DMS 273 (cell line): ENCODE results near the gene MYO3B.
"Not testable (repeated sequence)": the region's sequence is repeated elsewhere in the genome, so short reads cannot be mapped to it uniquely, and the experiment has no call there.

ENCODE experiments used
- DNase-seq: peaks from one replicate; lab custom pipeline; 2025; ENCODE audit not compliant: unreplicated experiment; lab: John Stamatoyannopoulos, UW

The MYO3B gene

DNA sequence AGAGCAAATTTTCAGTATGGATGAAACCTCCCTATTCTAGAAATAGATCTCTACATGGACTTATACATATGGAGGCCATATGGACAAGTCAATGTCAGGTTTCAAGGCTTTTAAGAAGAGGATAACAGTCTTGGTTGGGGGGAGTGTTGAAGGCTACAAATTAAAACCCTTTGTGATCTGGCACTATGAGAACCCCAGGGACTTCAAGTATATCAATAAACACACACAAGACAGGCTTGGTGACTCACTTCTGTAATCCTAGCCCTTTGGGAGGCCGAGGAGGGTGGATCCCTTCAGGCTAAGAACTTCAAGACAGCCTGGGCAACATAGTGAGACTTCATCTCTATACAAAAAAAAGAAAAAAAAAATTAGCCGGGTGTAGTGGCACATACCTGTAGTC, 410.0 kb downstream of the MYO3B start:
- DNase-seq = peak; percentile 9

- DNase-seq = no peak
Observed at GRCh38 chr2:170588729-170589128, 410.8 kb downstream of the MYO3B start.

GRCh38 chr2:170596576-170596975, 418.6 kb downstream of the MYO3B start:
- DNase-seq = no peak

DNA sequence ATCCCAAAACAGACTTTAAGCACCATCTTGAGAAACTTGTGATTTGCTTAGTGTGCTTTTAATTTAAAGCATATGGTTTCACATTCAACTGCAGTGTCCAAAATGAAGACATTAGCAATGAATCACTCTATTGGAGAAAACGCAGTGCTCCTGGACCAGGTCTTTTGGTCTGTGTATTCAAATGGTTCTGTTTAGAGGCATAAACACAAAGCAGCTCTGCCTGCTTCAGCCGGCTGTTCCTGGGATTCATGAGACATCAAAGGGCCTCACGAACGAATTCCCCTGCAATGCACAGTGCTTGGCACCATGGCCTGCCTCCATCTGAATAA, 420.1 kb downstream of the MYO3B start:
- no peak for DNase-seq

- DNase-seq = no peak
Observed at GRCh38 chr2:170601489-170601888, 423.5 kb downstream of the MYO3B start.

GRCh38 chr2:170605862-170606261, 427.9 kb downstream of the MYO3B start:
- no peak for DNase-seq

DNA sequence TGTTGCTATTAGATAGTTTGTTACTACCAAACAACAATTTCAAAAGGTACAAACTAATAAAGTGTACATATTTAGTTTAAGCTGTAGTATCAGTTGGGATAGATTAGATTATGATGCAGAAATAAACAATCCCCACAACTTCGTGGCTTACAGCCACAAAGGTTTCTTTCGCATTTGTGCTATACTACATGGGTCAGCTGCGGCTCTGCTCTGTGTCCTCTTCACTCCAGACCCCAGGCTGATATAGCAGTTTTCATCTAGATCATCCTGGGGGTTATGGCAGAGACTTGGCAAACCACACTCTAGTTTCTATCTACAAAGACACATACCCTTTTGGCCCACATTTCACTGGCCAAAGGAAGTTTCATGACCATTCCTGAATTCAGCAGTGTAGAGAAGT, 429.2 kb downstream of the MYO3B start:
- DNase-seq = no peak

GRCh38 chr2:170610615-170611014, 432.7 kb downstream of the MYO3B start:
- no peak for DNase-seq

DNA sequence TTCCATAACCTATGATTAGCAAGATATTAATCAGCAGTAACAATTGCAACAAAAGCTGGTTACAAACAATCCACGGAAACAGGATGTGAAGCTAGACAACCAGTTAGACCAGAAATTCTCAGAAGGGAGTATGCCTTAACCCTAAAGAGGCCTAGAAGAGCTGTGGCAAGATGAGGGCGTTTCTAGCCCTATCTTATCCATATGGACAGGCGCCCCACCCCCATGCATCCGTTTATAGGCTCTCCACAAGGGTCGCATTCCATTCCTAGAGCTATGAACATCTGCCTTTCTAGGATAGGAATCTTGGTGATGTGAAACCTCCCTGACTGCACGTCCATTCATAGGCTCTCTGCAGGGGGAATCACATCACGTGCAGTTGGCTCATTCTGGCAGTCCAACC, 441.0 kb downstream of the MYO3B start:
- not testable (repeated sequence) for DNase-seq

DNA sequence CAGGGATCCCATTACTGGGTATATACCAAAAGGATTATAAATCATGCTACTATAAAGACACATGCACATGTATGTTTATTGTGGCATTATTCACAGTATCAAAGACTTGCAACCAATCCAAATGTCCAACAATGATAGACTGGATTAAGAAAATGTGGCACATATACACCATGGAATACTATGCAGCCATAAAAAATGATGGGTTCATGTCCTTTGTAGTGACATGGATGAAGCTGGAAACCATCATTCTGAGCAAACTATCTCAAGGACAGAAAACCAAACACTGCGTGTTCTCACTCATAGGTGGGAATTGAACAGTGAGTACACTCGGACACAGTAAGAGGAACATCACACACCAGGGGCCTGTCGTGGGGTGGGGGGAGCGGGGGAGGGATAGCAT, 457.1 kb downstream of the MYO3B start:
- DNase-seq = not testable (repeated sequence)

DNA sequence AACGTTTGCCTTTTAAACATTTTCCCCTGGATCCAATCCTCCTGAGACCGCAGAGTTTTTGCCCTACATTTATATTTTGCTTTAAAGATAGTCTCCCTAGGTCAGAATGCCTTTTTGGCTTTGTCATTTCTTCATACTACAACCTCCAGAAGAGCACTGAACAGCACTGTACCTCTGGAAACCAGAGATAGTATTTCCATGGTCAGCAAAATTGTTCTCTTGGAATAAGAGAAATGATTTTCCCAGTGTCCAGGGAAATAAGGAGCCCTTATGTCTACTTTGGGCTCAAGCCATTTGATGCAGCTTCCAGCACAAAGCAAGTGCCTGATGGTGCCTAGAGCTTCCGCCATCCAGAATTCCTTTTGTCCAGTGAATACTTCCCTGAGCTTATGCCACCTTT, 461.7 kb downstream of the MYO3B start:
- no peak for DNase-seq

GRCh38 chr2:170641961-170642360, 464.0 kb downstream of the MYO3B start:
- no peak for DNase-seq

DNA sequence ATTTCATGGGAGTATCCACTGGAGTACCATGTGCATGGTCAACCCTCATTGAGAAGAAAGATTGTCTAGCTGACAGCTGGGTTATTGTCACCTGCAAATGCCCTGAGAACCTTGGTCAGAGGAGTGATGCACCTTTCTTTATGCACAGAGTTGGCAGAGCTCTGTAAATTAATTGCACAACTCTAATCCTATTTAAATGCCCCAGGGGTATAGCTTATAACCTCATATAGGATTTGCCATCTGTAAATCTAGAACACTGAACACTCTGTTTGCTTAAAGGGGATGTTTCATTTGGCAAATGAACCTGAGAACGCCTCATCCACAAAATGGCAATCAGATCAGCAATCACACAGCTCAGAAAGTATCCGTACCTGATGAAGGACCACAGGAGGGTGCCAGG, 465.4 kb downstream of the MYO3B start:
- DNase-seq = no peak

GRCh38 chr2:170647741-170648436, 469.9 kb downstream of the MYO3B start:
- DNase-seq = no peak

- no peak for DNase-seq
Observed at GRCh38 chr2:170651624-170652325, 473.8 kb downstream of the MYO3B start.

- DNase-seq = no peak
Observed at GRCh38 chr2:170652637-170653417, 474.9 kb downstream of the MYO3B start.

- DNase-seq = no peak
Observed at GRCh38 chr2:170656669-170657068, 478.7 kb downstream of the MYO3B start.

GRCh38 chr2:170660409-170660808, 482.5 kb downstream of the MYO3B start:
- DNase-seq = peak; percentile 90

GRCh38 chr2:170665743-170666142, 487.8 kb downstream of the MYO3B start:
- DNase-seq = no peak

GRCh38 chr2:170669909-170670308, 492.0 kb downstream of the MYO3B start:
- no peak for DNase-seq

DNA sequence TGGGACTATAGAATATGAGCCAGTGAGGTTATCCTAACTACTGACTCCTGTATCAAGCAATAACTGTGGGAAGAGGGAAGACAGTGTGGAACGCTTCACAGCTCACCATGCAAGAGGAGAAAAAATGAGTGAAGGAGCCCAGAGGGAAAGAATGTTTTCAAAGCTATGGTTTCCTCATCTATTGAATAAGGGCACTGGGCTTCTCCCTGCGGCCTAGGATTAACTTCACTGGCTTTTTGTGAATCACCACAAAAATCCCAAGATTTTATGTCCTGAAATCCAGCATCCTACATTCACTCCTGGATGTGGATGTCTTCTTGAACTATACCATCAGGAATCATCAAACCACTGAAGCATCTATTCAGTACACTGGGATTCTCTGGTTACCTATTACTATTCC, 492.7 kb downstream of the MYO3B start:
- DNase-seq = no peak

DNA sequence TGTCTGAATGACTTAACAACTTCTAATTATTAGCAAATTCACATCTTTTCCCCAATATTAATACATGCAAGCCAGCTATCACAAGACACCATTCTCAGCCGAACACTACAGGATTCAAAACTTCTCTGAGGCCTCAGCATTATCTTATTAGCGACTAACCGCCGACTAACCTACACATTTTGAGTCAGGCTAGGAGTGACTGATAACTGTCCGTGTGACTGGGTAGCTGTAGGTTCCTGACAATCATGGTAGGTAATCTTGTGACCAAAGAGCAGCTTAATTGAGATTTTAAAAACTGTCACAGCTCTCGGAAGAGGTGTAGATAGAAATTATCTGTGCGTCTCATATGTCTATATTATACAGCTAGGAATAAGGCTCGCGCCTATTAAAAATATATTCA, 493.1 kb downstream of the MYO3B start:
- DNase-seq = no peak
